DND-41 (cell line): Measurements from ENCODE around the gene NUP214.

Source experiments
- EZH2 ChIP-seq: IDR thresholded peaks from 3 replicates; pipeline ENCODE4 v1.6.1; 2012; ENCODE audit warnings: borderline replicate concordance, low read depth, mild to moderate bottlenecking, moderate library complexity, low read length, inconsistent platforms; ENCODE audit not compliant: severe bottlenecking
- TF ChIP-seq, protein P1 (sequence below): IDR thresholded peaks from 2 replicates; pipeline ENCODE4 v1.5.1; 2012; ENCODE audit warnings: borderline replicate concordance, low read length, moderate library complexity, mild to moderate bottlenecking; ENCODE audit not compliant: poor library complexity, severe bottlenecking; ENCODE audit errors: extremely low read depth

DNA sequence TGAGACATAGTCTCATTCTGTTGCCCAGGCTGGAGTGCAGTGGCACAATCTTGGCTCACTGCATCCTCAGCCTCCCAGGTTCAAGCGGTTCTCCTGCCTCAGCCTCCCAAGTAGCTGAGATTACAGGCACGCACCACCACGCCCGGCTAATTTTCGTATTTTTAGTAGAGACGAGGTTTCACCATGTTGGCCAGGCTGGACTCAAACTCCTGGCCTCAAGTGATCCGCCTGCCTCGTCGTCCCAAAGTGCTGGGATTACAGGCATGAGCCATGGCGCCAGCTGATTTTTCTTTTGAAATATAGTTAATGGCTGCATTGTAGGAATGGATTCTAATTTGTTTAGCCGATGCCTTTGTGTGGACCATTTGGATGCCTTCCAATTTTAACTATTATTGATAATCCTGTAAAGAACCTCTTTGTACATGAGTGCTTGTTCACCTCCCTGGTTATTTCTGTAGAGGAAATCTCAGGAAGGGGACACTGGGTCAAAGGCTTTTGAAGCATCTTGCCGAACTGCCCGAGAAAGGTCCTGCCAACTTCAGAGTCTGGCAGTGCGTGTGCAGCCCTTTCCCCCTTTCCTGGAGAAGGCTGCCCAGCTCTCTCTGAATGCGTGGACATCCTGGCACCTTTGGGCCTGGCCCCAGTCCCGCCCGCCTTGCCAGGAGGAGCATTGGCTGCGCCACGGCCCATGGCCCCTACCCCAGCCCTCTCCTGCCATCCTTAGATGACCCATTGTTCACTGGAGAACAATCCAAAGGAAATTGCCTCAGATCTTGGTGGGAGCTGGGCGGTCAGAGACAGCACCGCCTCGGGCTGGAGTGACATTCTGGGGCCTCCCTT, 8.9 kb upstream of the NUP214 start:
- TF ChIP-seq, protein P1, sequence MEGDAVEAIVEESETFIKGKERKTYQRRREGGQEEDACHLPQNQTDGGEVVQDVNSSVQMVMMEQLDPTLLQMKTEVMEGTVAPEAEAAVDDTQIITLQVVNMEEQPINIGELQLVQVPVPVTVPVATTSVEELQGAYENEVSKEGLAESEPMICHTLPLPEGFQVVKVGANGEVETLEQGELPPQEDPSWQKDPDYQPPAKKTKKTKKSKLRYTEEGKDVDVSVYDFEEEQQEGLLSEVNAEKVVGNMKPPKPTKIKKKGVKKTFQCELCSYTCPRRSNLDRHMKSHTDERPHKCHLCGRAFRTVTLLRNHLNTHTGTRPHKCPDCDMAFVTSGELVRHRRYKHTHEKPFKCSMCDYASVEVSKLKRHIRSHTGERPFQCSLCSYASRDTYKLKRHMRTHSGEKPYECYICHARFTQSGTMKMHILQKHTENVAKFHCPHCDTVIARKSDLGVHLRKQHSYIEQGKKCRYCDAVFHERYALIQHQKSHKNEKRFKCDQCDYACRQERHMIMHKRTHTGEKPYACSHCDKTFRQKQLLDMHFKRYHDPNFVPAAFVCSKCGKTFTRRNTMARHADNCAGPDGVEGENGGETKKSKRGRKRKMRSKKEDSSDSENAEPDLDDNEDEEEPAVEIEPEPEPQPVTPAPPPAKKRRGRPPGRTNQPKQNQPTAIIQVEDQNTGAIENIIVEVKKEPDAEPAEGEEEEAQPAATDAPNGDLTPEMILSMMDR = no peak
- TF ChIP-seq EZH2 = no peak
